Activated naive CD8-positive, alpha-beta T cell (primary cell): Measurements from ENCODE around the gene SNRNP25.

Experiments
- H3K27ac Mint-ChIP-seq: one replicate; pipeline ENCODE4 v1.8.0; 2021; ENCODE audit warnings: mixed read lengths
- H3K27me3 Mint-ChIP-seq: one replicate; pipeline ENCODE4 v1.8.0; 2021; ENCODE audit warnings: mixed read lengths
- H3K36me3 Mint-ChIP-seq: one replicate; pipeline ENCODE4 v1.8.0; 2021; ENCODE audit warnings: mixed read lengths
- H3K4me1 Mint-ChIP-seq: one replicate; pipeline ENCODE4 v1.8.0; 2021; ENCODE audit warnings: low read depth, mixed read lengths
- H3K4me3 Mint-ChIP-seq: one replicate; pipeline ENCODE4 v1.8.0; 2021; ENCODE audit warnings: mild to moderate bottlenecking, mixed read lengths
- H3K9me3 Mint-ChIP-seq: one replicate; pipeline ENCODE4 v1.8.0; 2021; ENCODE audit warnings: low read depth, mixed read lengths

SNRNP25 gene

GRCh38 chr16:89391-90302 lies 36.0 kb downstream of the SNRNP25 start:
- Mint-ChIP-seq H3K27ac (no peak overlapping the region), H3K4me1 (peaks cover 10% of the 10 kb centered on the region), H3K36me3 (no peaks in the 10 kb centered on the region), H3K9me3 (no peaks in the 10 kb centered on the region), H3K4me3 (no peak overlapping the region), H3K27me3 (no peaks in the 10 kb centered on the region)

- H3K36me3 Mint-ChIP-seq, result no peaks in the 10 kb centered on the region
- no peaks in the 10 kb centered on the region for H3K9me3 Mint-ChIP-seq
- no peaks in the 10 kb centered on the region for H3K4me1 Mint-ChIP-seq
- no peak overlapping the region for H3K27ac Mint-ChIP-seq
- H3K27me3 Mint-ChIP-seq, result no peaks in the 10 kb centered on the region
- H3K4me3 Mint-ChIP-seq, result no peak overlapping the region
Measured at GRCh38 chr16:91484-91883, 37.9 kb downstream of the SNRNP25 start.

- H3K36me3 Mint-ChIP-seq, result no peaks in the 10 kb centered on the region
- no peak overlapping the region for H3K4me3 Mint-ChIP-seq
- H3K27ac Mint-ChIP-seq, result no peak overlapping the region
- H3K27me3 Mint-ChIP-seq, result no peaks in the 10 kb centered on the region
- peaks cover 2% of the 10 kb centered on the region for H3K4me1 Mint-ChIP-seq
- no peaks in the 10 kb centered on the region for H3K9me3 Mint-ChIP-seq
Measured at GRCh38 chr16:92431-93339, 39.1 kb downstream of the SNRNP25 start.

- H3K9me3 Mint-ChIP-seq, result no peaks in the 10 kb centered on the region
- no peak overlapping the region for H3K4me3 Mint-ChIP-seq
- no peaks in the 10 kb centered on the region for H3K27me3 Mint-ChIP-seq
- peaks cover 2% of the 10 kb centered on the region for H3K4me1 Mint-ChIP-seq
- H3K36me3 Mint-ChIP-seq, result no peaks in the 10 kb centered on the region
- no peak overlapping the region for H3K27ac Mint-ChIP-seq
Measured at GRCh38 chr16:94918-95265, 41.3 kb downstream of the SNRNP25 start.

DNA sequence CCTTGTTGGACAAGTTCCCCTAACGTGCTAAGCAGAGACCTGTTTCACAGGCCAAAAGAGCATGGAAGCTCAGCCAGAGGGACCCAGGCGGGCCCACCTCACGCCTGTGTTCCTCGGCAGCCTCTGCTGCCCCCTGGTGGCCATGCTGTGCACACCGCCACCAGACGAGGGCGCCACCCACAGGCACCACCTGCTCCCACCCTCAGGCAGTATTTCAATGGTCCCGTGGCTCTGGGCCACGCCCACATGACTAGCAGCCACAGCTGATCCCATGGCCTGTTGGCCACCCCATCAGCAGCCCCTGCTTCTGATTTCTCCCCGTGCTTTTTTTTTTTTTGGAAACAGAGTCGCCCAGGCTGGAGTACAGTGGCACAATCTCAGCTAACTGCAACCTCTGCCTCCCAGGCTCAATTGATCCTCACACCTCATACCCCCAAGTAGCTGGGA lies 43.3 kb downstream of the SNRNP25 start:
- Mint-ChIP-seq H3K4me1 (peaks cover 2% of the 10 kb centered on the region), H3K36me3 (no peaks in the 10 kb centered on the region), H3K27ac (no peak overlapping the region), H3K9me3 (no peaks in the 10 kb centered on the region), H3K4me3 (no peak overlapping the region), H3K27me3 (no peaks in the 10 kb centered on the region)

DNA sequence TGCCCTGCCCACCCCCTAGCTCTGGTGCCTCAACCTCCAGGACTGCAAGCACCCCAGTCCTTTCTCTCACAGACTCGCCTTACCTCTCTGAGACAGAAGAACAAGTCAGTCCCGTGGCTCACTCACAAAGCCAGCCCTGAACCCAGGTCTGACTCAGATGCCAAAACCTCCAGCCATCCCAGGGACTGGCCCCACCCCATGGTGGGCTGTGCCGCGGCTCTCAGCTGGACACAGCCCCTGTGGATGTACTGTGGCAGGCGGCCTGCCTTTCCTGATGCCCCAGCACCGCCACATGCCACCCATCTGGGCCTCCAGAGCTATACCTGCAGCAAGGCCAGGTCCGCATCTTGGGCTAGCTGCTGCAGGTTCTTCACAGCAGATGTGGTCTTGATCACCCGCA lies 44.2 kb downstream of the SNRNP25 start:
- H3K4me1 Mint-ChIP-seq, result peaks cover 2% of the 10 kb centered on the region
- H3K27me3 Mint-ChIP-seq, result no peaks in the 10 kb centered on the region
- H3K27ac Mint-ChIP-seq, result no peak overlapping the region
- H3K36me3 Mint-ChIP-seq, result no peaks in the 10 kb centered on the region
- no peak overlapping the region for H3K4me3 Mint-ChIP-seq
- no peaks in the 10 kb centered on the region for H3K9me3 Mint-ChIP-seq

GRCh38 chr16:100989-101388 lies 47.4 kb downstream of the SNRNP25 start:
- H3K4me1 Mint-ChIP-seq, result peaks cover 2% of the 10 kb centered on the region
- no peak overlapping the region for H3K4me3 Mint-ChIP-seq
- H3K36me3 Mint-ChIP-seq, result no peaks in the 10 kb centered on the region
- no peak overlapping the region for H3K27ac Mint-ChIP-seq
- H3K27me3 Mint-ChIP-seq, result no peaks in the 10 kb centered on the region
- no peaks in the 10 kb centered on the region for H3K9me3 Mint-ChIP-seq

GRCh38 chr16:101586-101985 lies 48.0 kb downstream of the SNRNP25 start:
- Mint-ChIP-seq H3K27ac (no peak overlapping the region), H3K9me3 (no peaks in the 10 kb centered on the region), H3K36me3 (no peaks in the 10 kb centered on the region), H3K27me3 (no peaks in the 10 kb centered on the region), H3K4me3 (no peak overlapping the region), H3K4me1 (peaks cover 2% of the 10 kb centered on the region)

DNA sequence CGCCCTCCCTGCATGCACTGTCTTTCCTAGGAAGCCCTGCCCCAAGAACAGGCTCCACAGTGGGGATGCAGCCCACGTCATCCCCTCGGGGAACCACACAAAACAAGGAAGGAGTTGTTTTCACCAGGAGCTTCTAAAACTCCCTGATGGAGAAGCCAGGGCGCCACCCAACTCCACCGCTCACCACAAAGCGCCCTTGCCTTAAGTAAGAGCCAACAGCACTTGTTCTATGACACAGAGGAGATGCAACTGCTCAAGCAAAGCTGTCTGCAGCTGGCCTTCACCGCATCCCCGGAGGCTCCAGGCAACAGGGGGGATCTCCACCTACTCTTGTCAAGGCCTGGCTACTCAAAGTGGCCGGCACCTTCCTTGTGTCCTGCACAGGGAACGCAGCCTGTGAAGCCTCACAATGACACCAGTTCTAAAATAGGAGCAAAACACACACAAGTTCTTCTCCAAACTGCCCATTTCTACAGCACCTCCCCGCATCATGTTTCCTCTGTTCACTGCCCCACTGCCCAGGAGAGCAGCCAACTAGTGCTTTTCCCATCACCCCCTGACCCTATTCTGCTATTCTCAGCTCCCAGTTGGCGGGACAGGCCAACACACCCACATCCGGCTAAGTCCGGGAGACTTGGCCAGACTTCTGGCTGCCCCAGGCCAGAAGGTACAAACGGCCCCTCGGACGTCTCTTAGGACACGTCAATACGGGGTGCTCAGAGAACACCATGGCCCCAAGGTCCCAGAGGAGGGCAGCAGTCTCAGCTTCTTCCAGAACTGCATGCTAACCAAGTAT lies 48.6 kb downstream of the SNRNP25 start:
- Mint-ChIP-seq H3K4me1 (peaks cover 3% of the 10 kb centered on the region), H3K9me3 (no peaks in the 10 kb centered on the region), H3K27me3 (no peaks in the 10 kb centered on the region), H3K4me3 (no peak overlapping the region), H3K36me3 (no peaks in the 10 kb centered on the region), H3K27ac (no peak overlapping the region)

- Mint-ChIP-seq H3K4me3 (no peak overlapping the region), H3K4me1 (peaks cover 3% of the 10 kb centered on the region), H3K27me3 (no peaks in the 10 kb centered on the region), H3K9me3 (no peaks in the 10 kb centered on the region), H3K36me3 (no peaks in the 10 kb centered on the region), H3K27ac (no peak overlapping the region)
Measured at GRCh38 chr16:104355-104754, 50.7 kb downstream of the SNRNP25 start.

- H3K4me1 Mint-ChIP-seq, result peaks cover 3% of the 10 kb centered on the region
- H3K36me3 Mint-ChIP-seq, result no peaks in the 10 kb centered on the region
- no peaks in the 10 kb centered on the region for H3K27me3 Mint-ChIP-seq
- H3K9me3 Mint-ChIP-seq, result no peaks in the 10 kb centered on the region
- H3K27ac Mint-ChIP-seq, result no peak overlapping the region
- no peak overlapping the region for H3K4me3 Mint-ChIP-seq
Measured at GRCh38 chr16:104928-105327, 51.3 kb downstream of the SNRNP25 start.

DNA sequence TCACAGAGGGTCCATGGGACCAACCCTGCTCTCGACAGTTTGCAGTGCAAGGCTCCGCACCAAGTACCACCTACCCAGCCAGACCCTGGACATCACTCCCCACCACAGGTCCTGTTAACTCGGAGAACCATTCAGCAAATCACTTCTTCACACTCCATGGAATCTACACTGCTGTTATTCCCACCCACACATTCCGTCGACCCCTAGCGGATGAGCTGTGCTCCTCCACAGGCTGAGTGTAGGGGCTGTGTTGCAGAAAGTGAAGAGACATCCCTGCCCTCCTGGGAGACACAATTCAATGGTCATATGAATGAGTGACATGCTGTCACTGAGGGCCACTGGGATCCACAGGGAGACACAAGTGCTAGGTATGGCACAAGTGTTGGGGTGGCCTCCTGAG lies 51.9 kb downstream of the SNRNP25 start:
- Mint-ChIP-seq H3K36me3 (no peaks in the 10 kb centered on the region), H3K4me3 (no peak overlapping the region), H3K9me3 (no peaks in the 10 kb centered on the region), H3K27me3 (no peaks in the 10 kb centered on the region), H3K27ac (no peak overlapping the region), H3K4me1 (peaks cover 3% of the 10 kb centered on the region)

- H3K9me3 Mint-ChIP-seq, result no peaks in the 10 kb centered on the region
- H3K27me3 Mint-ChIP-seq, result no peaks in the 10 kb centered on the region
- peaks cover 3% of the 10 kb centered on the region for H3K4me1 Mint-ChIP-seq
- H3K27ac Mint-ChIP-seq, result no peak overlapping the region
- H3K36me3 Mint-ChIP-seq, result no peaks in the 10 kb centered on the region
- no peak overlapping the region for H3K4me3 Mint-ChIP-seq
Measured at GRCh38 chr16:106623-107324, 53.1 kb downstream of the SNRNP25 start.
